CD14-positive monocyte (primary cell): ENCODE data around the gene SMIM24. TPM values are rescaled to one million over a fixed set of nuclear protein-coding genes. Genes with fewer than 3 reads are reported as not detected.

Source experiments
- DNase-seq, 3 donors: peaks; one replicate each; pipeline ENCODE4 v3.0.0-alpha.2; 2011 to 2022
- H2AFZ ChIP-seq: 2 replicates; pipeline ENCODE4 v1.6.0; 2012; ENCODE audit warnings: mild to moderate bottlenecking, low read depth, low read length, inconsistent platforms; ENCODE audit not compliant: insufficient read depth, poor library complexity, severe bottlenecking
- H3K27ac ChIP-seq, 2 donors: 1 replicate in 1 of 2; 2 replicates in 1 of 2; pipeline ENCODE4 v1.5.1; 2012 to 2013; ENCODE audit warnings: low read length in 2 of 2, control low read depth in 1 of 2, inconsistent platforms in 1 of 2, low read depth in 1 of 2, mild to moderate bottlenecking in 1 of 2
- H3K27me3 ChIP-seq, 2 donors: one replicate each; pipeline versions ENCODE4 v1.6.0 to v1.6.1; 2011 to 2013; ENCODE audit warnings: low read length in 2 of 2; ENCODE audit not compliant: control insufficient read depth in 2 of 2, insufficient read depth in 2 of 2
- H3K36me3 ChIP-seq, 2 donors: replicated peaks in 1 of 2; 1 replicate in 1 of 2; 2 replicates in 1 of 2; pipeline versions ENCODE4 v1.5.1 to v1.6.1; 2012 to 2013; ENCODE audit warnings: low read length in 2 of 2, control low read depth in 1 of 2, inconsistent platforms in 1 of 2, mild to moderate bottlenecking in 1 of 2; ENCODE audit not compliant: insufficient read depth in 2 of 2, control insufficient read depth in 1 of 2
- H3K4me1 ChIP-seq, 2 donors: 1 replicate in 1 of 2; 2 replicates in 1 of 2; pipeline versions ENCODE4 v1.5.1 to v1.6.1; 2012 to 2013; ENCODE audit warnings: low read length in 2 of 2, control low read depth in 1 of 2, inconsistent platforms in 1 of 2, mild to moderate bottlenecking in 1 of 2, moderate library complexity in 1 of 2; ENCODE audit not compliant: insufficient read depth in 2 of 2, control insufficient read depth in 1 of 2
- H3K4me2 ChIP-seq: replicated peaks from 2 replicates; pipeline ENCODE3; 2012; ENCODE audit warnings: low read length, moderate library complexity, mild to moderate bottlenecking; ENCODE audit not compliant: poor library complexity, severe bottlenecking; ENCODE audit errors: extremely low read depth
- H3K4me3 ChIP-seq, 3 experiments: fragments of 200-600 bp in 1 of 3; sonication (generic) in 1 of 3; replicated peaks in 1 of 3; 1 replicate in 2 of 3; 2 replicates in 1 of 3; pipeline ENCODE4 v1.5.1; 2011 to 2013; ENCODE audit warnings: low read length in 3 of 3, mild to moderate bottlenecking in 3 of 3, control low read depth in 2 of 3, low read depth in 2 of 3, inconsistent platforms in 1 of 3, moderate library complexity in 1 of 3
- H3K79me2 ChIP-seq: 2 replicates; pipeline ENCODE4 v1.6.0; 2012; ENCODE audit warnings: mild to moderate bottlenecking, control low read depth, inconsistent platforms, low read length, moderate library complexity; ENCODE audit not compliant: insufficient read depth
- H3K9ac ChIP-seq: 2 replicates; pipeline ENCODE4 v1.6.0; 2017; ENCODE audit warnings: low read length, mild to moderate bottlenecking; ENCODE audit not compliant: insufficient read depth, poor library complexity, severe bottlenecking
- H3K9me3 ChIP-seq, 2 donors: replicated peaks in 1 of 2; 1 replicate in 1 of 2; 2 replicates in 1 of 2; pipeline versions ENCODE4 v1.5.1 to v1.6.1; 2012 to 2013; ENCODE audit warnings: low read length in 2 of 2, control low read depth in 1 of 2; ENCODE audit not compliant: control insufficient read depth in 1 of 2, insufficient read depth in 1 of 2
- H4K20me1 ChIP-seq: 2 replicates; pipeline ENCODE4 v1.6.0; 2012; ENCODE audit warnings: mild to moderate bottlenecking, low read length, control low read depth, moderate library complexity; ENCODE audit not compliant: insufficient read depth
- H3K27ac Mint-ChIP-seq, 7 donors: one replicate each; pipeline ENCODE4 v1.8.0; 2020; ENCODE audit warnings: mild to moderate bottlenecking in 7 of 7, mixed read lengths in 7 of 7, moderate library complexity in 6 of 7, inconsistent platforms in 2 of 7
- H3K27me3 Mint-ChIP-seq, 3 donors: one replicate each; pipeline ENCODE4 v1.8.0; 2021 to 2022; ENCODE audit warnings: low read depth in 3 of 3, mild to moderate bottlenecking in 3 of 3, mixed read lengths in 3 of 3, moderate library complexity in 3 of 3, inconsistent platforms in 1 of 3
- H3K36me3 Mint-ChIP-seq, 2 donors: one replicate each; pipeline ENCODE4 v1.8.0; 2020; ENCODE audit warnings: mixed read lengths in 2 of 2, inconsistent platforms in 1 of 2, mild to moderate bottlenecking in 1 of 2
- H3K4me1 Mint-ChIP-seq: one replicate; pipeline ENCODE4 v1.8.0; 2020; ENCODE audit warnings: mild to moderate bottlenecking, mixed read lengths
- H3K4me3 Mint-ChIP-seq, 2 donors: one replicate each; pipeline ENCODE4 v1.8.0; 2020; ENCODE audit warnings: mild to moderate bottlenecking in 2 of 2, mixed read lengths in 2 of 2, moderate library complexity in 1 of 2
- H3K9me3 Mint-ChIP-seq, 7 donors: one replicate each; pipeline ENCODE4 v1.8.0; 2020 to 2022; ENCODE audit warnings: mixed read lengths in 7 of 7, mild to moderate bottlenecking in 6 of 7, moderate library complexity in 6 of 7, inconsistent platforms in 2 of 7
- CTCF ChIP-seq: fragments of 200-600 bp; IDR thresholded peaks from one replicate; pipeline ENCODE4 v1.8.0; 2022; ENCODE audit warnings: antibody characterized with exemption, mild to moderate bottlenecking
- WGBS: methylation state at CpG from one replicate; pipeline ENCODE4 v1.1.5; 2013; ENCODE audit warnings: missing lambda C conversion rate; ENCODE audit not compliant: insufficient coverage; 5-methylcytosine and 5-hydroxymethylcytosine counted together
- intact Hi-C, 2 donors: fragments of 100-400 bp; cut with micrococcal nuclease; formaldehyde crosslinking; loops; one replicate each; pipeline versions ENCODE4 v1.15.0 to v1.15.1; 2023
- polyA plus RNA-seq, 3 donors: library from polyadenylated mRNA; depleted of rRNA in 1 of 3; unstranded in 2 of 3; stranded (reverse) in 1 of 3; fragments of 300-500 nt in 2 of 3; fragments of >200 nt in 1 of 3; fragmentation: Illumina TruSeq in 2 of 3; gene quantifications; 1 replicate in 2 of 3; 2 replicates in 1 of 3; pipeline ENCODE4 v1.2.3, GENCODE V29; 2012 to 2021

SMIM24 gene
- polyA plus RNA-seq, 3 donors: 0.30 TPM; not detected in 2

- peaks cover 73 to 99% of the 10 kb centered on the region in 2 donors for H3K36me3 ChIP-seq
- intact Hi-C loops: no loop called here
- H3K27me3 Mint-ChIP-seq: no peaks in the 10 kb centered on the region
- H3K4me1 ChIP-seq: no peaks in the 10 kb centered on the region
- H3K27ac ChIP-seq: no peak overlapping the region
- H3K27me3 ChIP-seq: no peaks in the 10 kb centered on the region
- no peak overlapping the region for H3K4me3 Mint-ChIP-seq
- DNase-seq: no peak
- H3K36me3 Mint-ChIP-seq: peaks cover 44 to 83% of the 10 kb centered on the region in 2 donors
- H2AFZ ChIP-seq: no peak overlapping the region
- no peak overlapping the region for H3K9ac ChIP-seq
- H3K4me3 ChIP-seq: no peak overlapping the region
- H3K27ac Mint-ChIP-seq: peak overlapping the region in 5 of 7 donors; percentile 13 to 46 (median 40)
- H4K20me1 ChIP-seq: peaks cover 61% of the 10 kb centered on the region
- H3K9me3 ChIP-seq: no peaks in the 10 kb centered on the region
- H3K4me2 ChIP-seq: no peak overlapping the region
- TF ChIP-seq CTCF: no peak
- peaks cover 7% of the 10 kb centered on the region for H3K79me2 ChIP-seq
- WGBS: 98% methylated on average over 31 of the region's 38 CpGs
- H3K9me3 Mint-ChIP-seq: no peaks in the 10 kb centered on the region
- no peaks in the 10 kb centered on the region for H3K4me1 Mint-ChIP-seq
Observed at GRCh38 chr19:3452171-3452941, 28.0 kb downstream of the SMIM24 start.

- peaks cover 58% of the 10 kb centered on the region for H4K20me1 ChIP-seq
- Mint-ChIP-seq H3K36me3 (peaks cover 43 to 84% of the 10 kb centered on the region in 2 donors), H3K27me3 (no peaks in the 10 kb centered on the region), H3K27ac (peak overlapping the region in 6 of 7 donors; percentile 54 to 90 (median 81)), H3K9me3 (no peaks in the 10 kb centered on the region), H3K4me1 (no peaks in the 10 kb centered on the region), H3K4me3 (no peak overlapping the region)
- 100% methylated on average over 1 of the region's 10 CpGs for WGBS
- DNase-seq: no peak
- no peaks in the 10 kb centered on the region for H3K4me1 ChIP-seq
- no peaks in the 10 kb centered on the region for H3K27me3 ChIP-seq
- intact Hi-C loops: no loop called here
- H3K9ac ChIP-seq: no peak overlapping the region
- peak overlapping the region in 1 of 2 donors; percentile 31 for H3K27ac ChIP-seq
- H2AFZ ChIP-seq: no peak overlapping the region
- TF ChIP-seq CTCF: no peak
- no peak overlapping the region for H3K4me2 ChIP-seq
- peaks cover 68 to 94% of the 10 kb centered on the region in 2 donors for H3K36me3 ChIP-seq
- H3K9me3 ChIP-seq: no peaks in the 10 kb centered on the region
- no peak overlapping the region for H3K4me3 ChIP-seq
- H3K79me2 ChIP-seq: peaks cover 10% of the 10 kb centered on the region
Observed at GRCh38 chr19:3451451-3451866, 28.9 kb downstream of the SMIM24 start.
